Upper lobe of left lung (tissue), 6 donors: Measurements from ENCODE around the gene RHOC. TPM values are rescaled to one million over a fixed set of nuclear protein-coding genes. Genes with fewer than 3 reads are reported as not detected.

ENCODE experiments used
- ATAC-seq, 2 donors: fragments of 200-7000 bp; cut with Tn5 transposase; one replicate each; pipeline ENCODE4 v1.9.1; 2022; ENCODE audit warnings: mild to moderate bottlenecking in 2 of 2, moderate library complexity in 2 of 2; ENCODE audit not compliant: low FRiP score in 2 of 2
- DNase-seq, 2 donors: peaks; one replicate each; pipeline ENCODE4 v3.0.0-alpha.2; 2019 to 2020
- H3K27ac ChIP-seq, 4 donors: fragments of 200-600 bp; sonication (generic); one replicate each; pipeline ENCODE4 v1.5.1; 2016 to 2019
- H3K27me3 ChIP-seq, 4 donors: fragments of 200-600 bp; sonication (generic); one replicate each; pipeline ENCODE4 v1.5.1; 2017 to 2019
- H3K36me3 ChIP-seq, 4 donors: fragments of 200-600 bp; sonication (generic); one replicate each; pipeline ENCODE4 v1.5.1; 2016 to 2019
- H3K4me1 ChIP-seq, 4 donors: fragments of 200-600 bp; sonication (generic); one replicate each; pipeline ENCODE4 v1.5.1; 2018 to 2019
- H3K4me3 ChIP-seq, 4 donors: fragments of 200-600 bp; sonication (generic); one replicate each; pipeline ENCODE4 v1.5.1; 2017 to 2019; ENCODE audit warnings: mild to moderate bottlenecking in 2 of 4, moderate library complexity in 1 of 4
- H3K9me3 ChIP-seq, 4 donors: fragments of 200-600 bp; sonication (generic); one replicate each; pipeline ENCODE4 v1.5.1; 2018 to 2019
- EP300 ChIP-seq, 4 donors: sonication (generic); formaldehyde crosslinking; IDR thresholded peaks; one replicate each; pipeline ENCODE4 v1.5.1; 2017; ENCODE audit warnings: antibody characterized with exemption in 4 of 4, control low read depth in 2 of 4
- POLR2A ChIP-seq, 4 donors: fragments of 450-650 bp; IDR thresholded peaks; one replicate each; pipeline ENCODE4 v1.5.1; 2016 to 2017; ENCODE audit warnings: antibody characterized with exemption in 4 of 4, mild to moderate bottlenecking in 2 of 4
- POLR2AphosphoS5 ChIP-seq, 2 donors: sonication (generic); formaldehyde crosslinking; IDR thresholded peaks; one replicate each; pipeline ENCODE4 v1.5.1; 2017; ENCODE audit warnings: antibody characterized with exemption in 2 of 2
- WGBS, 2 donors: methylation state at CpG; one replicate each; pipeline ENCODE4 v1.1.5; 2017 to 2018; 5-methylcytosine and 5-hydroxymethylcytosine counted together
- total RNA-seq, 6 donors: library from RNA; depleted of rRNA in 4 of 6; stranded (reverse); fragments of >200 nt in 4 of 6; gene quantifications; one replicate each; pipeline versions ENCODE4 v1.1.0 to v1.2.1, GENCODE V29; 2016 to 2021
- TF ChIP-seq, protein P1 (sequence below), 6 experiments: fragments of 450-650 bp in 4 of 6; fragments of 200-600 bp in 2 of 6; sonication (generic) in 2 of 6; IDR thresholded peaks; one replicate each; pipeline ENCODE4 v1.5.1; 2016 to 2019; ENCODE audit warnings: antibody characterized with exemption in 6 of 6
- donor health status: DM: no; HTN: no; CAD: no; lungs with moderate emphysema.
- donor health status: DM: no; HTN: yes; CAD: no; lungs with severe emphysema.

The RHOC gene
- total RNA-seq, 6 donors from 2014 or later: 80.9 to 218 (median 132) TPM

DNA sequence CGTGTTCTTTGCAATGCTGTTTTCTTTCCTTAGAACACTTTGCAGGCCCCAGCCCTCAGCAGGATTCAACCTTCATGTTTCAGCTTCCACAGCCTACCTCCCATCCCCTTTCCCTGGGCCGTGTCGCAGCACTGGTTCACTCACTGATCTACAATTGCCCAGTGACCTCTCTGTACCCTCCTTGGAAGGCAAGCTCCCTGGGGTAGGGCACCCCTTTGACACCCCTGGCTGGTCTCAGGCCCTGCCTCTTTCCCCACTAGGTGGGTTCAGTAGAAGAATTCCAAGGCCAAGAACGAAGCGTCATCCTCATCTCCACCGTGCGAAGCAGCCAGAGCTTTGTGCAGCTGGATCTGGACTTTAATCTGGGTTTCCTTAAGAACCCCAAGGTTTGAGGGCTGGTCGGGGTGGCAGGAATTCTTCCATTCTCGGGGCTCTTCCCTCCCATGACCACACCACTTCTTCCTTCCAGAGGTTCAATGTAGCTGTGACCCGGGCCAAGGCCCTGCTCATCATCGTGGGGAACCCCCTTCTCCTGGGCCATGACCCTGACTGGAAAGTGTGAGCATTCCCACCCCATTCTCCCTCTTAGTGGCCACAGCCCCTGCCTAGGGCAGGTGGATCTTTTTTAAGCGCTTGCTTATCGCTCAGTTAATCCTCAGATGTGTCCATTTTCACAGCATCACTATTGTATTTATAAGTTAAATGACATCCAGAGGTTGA lies 7.3 kb downstream of the RHOC start:
- no peak overlapping the region for H3K4me3 ChIP-seq
- peaks cover 5 to 84% (median 33%) of the 10 kb centered on the region in 4 donors for H3K36me3 ChIP-seq
- peaks cover 46 to 63% (median 59%) of the 10 kb centered on the region in 4 donors for H3K4me1 ChIP-seq
- DNase-seq: no peak
- no peaks in the 10 kb centered on the region for H3K27me3 ChIP-seq
- peak overlapping the region; percentile 73 to 99 (median 98) for H3K27ac ChIP-seq
- ATAC-seq: no peak
- TF ChIP-seq POLR2A (IDR thresholded peaks at IDR 0.05): no peak
- no peak for TF ChIP-seq EP300 (IDR thresholded peaks at IDR 0.05)
- WGBS, 2 donors: 71 to 78% methylated on average over 6 to 13 of the region's 13 CpGs
- H3K9me3 ChIP-seq: no peaks in the 10 kb centered on the region

DNA sequence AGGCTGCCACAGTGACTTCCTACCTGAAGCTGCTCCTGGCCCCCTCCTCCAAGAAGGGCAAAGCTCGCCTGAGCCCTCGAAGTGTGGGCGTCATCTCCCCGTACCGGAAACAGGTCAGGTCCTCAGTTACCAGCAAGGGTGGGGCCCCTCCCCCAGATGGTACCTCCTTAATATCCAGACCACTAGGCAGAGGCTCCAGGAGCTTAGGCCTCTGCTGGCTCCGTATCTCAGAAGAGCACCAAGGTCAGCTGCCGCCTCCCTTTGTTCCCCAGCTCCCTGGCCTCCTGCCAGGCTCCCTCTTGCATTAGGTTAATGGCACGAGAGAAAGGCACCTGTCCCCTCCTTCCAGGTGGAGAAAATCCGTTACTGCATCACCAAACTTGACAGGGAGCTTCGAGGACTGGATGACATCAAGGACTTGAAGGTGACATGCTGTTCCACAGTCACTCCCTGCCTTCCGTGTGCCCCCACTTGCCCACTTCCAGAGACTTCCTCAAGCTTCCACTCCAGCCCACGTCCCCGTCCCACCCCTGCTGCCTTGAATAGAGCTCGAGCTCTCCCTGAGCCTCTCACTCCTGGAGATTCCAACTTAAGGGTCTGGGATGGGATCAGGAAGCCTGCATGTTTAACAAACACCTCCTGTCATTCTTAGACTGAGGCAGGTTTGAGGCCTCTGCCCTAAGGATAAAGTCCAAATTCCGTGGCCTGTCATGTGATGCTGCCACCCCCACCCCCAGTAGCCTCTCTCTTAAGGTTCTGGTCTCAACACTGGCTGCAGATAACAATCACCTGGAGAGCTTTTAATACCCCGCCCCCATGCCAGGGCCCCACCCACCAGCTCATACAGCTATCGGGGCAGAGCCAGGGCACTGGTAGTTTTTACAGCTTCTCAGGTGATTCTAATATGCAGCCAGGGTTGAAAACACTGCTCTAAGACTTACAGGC lies 8.3 kb downstream of the RHOC start:
- Histone ChIP-seq H3K27ac (peak overlapping the region; percentile 73 to 99 (median 98)), H3K27me3 (no peaks in the 10 kb centered on the region), H3K4me1 (peaks cover 39 to 54% (median 50%) of the 10 kb centered on the region in 4 donors), H3K36me3 (peaks cover 5 to 92% (median 43%) of the 10 kb centered on the region in 4 donors), H3K4me3 (no peak overlapping the region), H3K9me3 (no peaks in the 10 kb centered on the region)
- no peak for TF ChIP-seq EP300 (IDR thresholded peaks at IDR 0.05)
- TF ChIP-seq, protein P1, sequence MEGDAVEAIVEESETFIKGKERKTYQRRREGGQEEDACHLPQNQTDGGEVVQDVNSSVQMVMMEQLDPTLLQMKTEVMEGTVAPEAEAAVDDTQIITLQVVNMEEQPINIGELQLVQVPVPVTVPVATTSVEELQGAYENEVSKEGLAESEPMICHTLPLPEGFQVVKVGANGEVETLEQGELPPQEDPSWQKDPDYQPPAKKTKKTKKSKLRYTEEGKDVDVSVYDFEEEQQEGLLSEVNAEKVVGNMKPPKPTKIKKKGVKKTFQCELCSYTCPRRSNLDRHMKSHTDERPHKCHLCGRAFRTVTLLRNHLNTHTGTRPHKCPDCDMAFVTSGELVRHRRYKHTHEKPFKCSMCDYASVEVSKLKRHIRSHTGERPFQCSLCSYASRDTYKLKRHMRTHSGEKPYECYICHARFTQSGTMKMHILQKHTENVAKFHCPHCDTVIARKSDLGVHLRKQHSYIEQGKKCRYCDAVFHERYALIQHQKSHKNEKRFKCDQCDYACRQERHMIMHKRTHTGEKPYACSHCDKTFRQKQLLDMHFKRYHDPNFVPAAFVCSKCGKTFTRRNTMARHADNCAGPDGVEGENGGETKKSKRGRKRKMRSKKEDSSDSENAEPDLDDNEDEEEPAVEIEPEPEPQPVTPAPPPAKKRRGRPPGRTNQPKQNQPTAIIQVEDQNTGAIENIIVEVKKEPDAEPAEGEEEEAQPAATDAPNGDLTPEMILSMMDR (IDR thresholded peaks at IDR 0.05): no peak
- 42 to 68% methylated on average over 12 to 16 of the region's 17 CpGs for WGBS, 2 donors
- ATAC-seq (no peak), DNase-seq (no peak)

- no peak for DNase-seq
- no peak for TF ChIP-seq EP300 (IDR thresholded peaks at IDR 0.05)
- no peak for TF ChIP-seq POLR2A (IDR thresholded peaks at IDR 0.05)
- TF ChIP-seq, protein P1 (IDR thresholded peaks at IDR 0.05): no peak
- TF ChIP-seq POLR2AphosphoS5 (IDR thresholded peaks at IDR 0.05): no peak
- Histone ChIP-seq H3K27ac (peak overlapping the region; percentile 31 to 99 (median 98)), H3K9me3 (no peaks in the 10 kb centered on the region), H3K4me1 (peaks cover 39 to 45% (median 42%) of the 10 kb centered on the region in 4 donors), H3K36me3 (peaks cover 5 to 92% (median 45%) of the 10 kb centered on the region in 4 donors), H3K4me3 (no peak overlapping the region), H3K27me3 (no peaks in the 10 kb centered on the region)
- ATAC-seq: no peak
- 95 to 98% methylated on average over 9 of the region's 9 CpGs for WGBS, 2 donors
These were observed 9.1 kb downstream of the RHOC start for GRCh38 chr1:112697781-112698201.

DNA sequence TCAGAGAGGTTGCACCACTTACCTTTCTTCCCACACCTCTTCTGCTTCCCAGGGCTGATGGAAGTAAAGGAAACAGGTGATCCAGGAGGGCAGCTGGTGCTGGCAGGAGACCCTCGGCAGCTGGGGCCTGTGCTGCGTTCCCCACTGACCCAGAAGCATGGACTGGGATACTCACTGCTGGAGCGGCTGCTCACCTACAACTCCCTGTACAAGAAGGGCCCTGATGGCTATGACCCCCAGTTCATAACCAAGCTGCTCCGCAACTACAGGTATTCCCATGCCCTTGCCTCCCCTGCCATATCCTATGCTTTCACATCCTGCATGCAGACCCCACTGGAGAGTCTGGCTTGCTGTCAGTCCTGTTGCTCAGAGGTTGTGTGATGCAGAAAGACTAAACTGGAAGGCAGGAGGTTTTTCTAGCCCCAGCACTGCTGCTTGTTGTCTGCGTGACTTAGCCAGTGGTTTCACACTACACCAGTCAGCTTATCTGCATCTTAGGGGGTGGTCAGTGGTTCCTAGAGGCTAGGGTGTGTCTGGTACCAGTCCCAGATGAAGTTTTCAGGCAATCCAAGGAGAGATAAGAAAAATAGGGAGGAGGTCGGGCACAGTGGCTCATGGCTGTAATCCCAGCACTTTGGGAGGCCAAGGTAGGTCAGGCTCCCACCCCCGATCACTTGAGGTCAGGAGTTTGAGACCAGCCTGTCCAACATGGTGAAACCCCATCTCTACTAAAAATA lies 10.2 kb downstream of the RHOC start:
- peaks cover 5 to 92% (median 46%) of the 10 kb centered on the region in 4 donors for H3K36me3 ChIP-seq
- H3K4me1 ChIP-seq: peaks cover 31 to 35% (median 34%) of the 10 kb centered on the region in 4 donors
- ATAC-seq (no peak), DNase-seq (no peak)
- WGBS, 2 donors: 92 to 96% methylated on average over 7 of the region's 7 CpGs
- no peaks in the 10 kb centered on the region for H3K9me3 ChIP-seq
- TF ChIP-seq POLR2A (IDR thresholded peaks at IDR 0.05): no peak
- no peak for TF ChIP-seq EP300 (IDR thresholded peaks at IDR 0.05)
- TF ChIP-seq, protein P1 (IDR thresholded peaks at IDR 0.05): no peak
- TF ChIP-seq POLR2AphosphoS5 (IDR thresholded peaks at IDR 0.05): no peak
- H3K27ac ChIP-seq: no peak overlapping the region
- H3K4me3 ChIP-seq: no peak overlapping the region
- no peaks in the 10 kb centered on the region for H3K27me3 ChIP-seq
